ENCODE results near the gene CEBPE. TPM values are rescaled to one million over a fixed set of nuclear protein-coding genes. Genes with fewer than 3 reads are reported as not detected.
A peak's percentile ranks its signal among the peaks of the same experiment; 100 is the strongest.

The CEBPE gene
- total and polyA plus RNA-seq, 2 experiments from 2014 or later: not detected

GRCh38 chr14:23071244-23071920 is 47.7 kb downstream of the CEBPE start:
- Histone ChIP-seq H3K27ac (peak overlapping the region; percentile 90), H3K36me3 (peaks cover 34% of the 10 kb centered on the region), H3K9me3 (ENCODE audit: low read depth) (no peaks in the 10 kb centered on the region), H3K4me3 (peak overlapping the region; percentile 62), H3K27me3 (no peaks in the 10 kb centered on the region), H3K4me1 (ENCODE audit: low read depth) (peaks cover 25% of the 10 kb centered on the region)
- no peak for TF ChIP-seq CTCF (IDR thresholded peaks at IDR 0.05; ENCODE audit: low read depth, low read length)
- DNase-seq (ENCODE audit: low read depth in 1 of 2, low spot score in 1 of 2): peak; percentile 93 to 96

GRCh38 chr14:23070262-23071129 is 48.6 kb downstream of the CEBPE start:
- DNase-seq (ENCODE audit: low read depth in 1 of 2, low spot score in 1 of 2): peak in 1 of 2 donors; percentile 19
- Histone ChIP-seq H3K27ac (peak overlapping the region; percentile 90), H3K4me3 (peak overlapping the region; percentile 62), H3K36me3 (peaks cover 32% of the 10 kb centered on the region), H3K27me3 (no peaks in the 10 kb centered on the region), H3K4me1 (ENCODE audit: low read depth) (peaks cover 25% of the 10 kb centered on the region), H3K9me3 (ENCODE audit: low read depth) (no peaks in the 10 kb centered on the region)
- no peak for TF ChIP-seq CTCF (IDR thresholded peaks at IDR 0.05; ENCODE audit: low read depth, low read length)

- H3K4me1 ChIP-seq (ENCODE audit: low read depth): peaks cover 25% of the 10 kb centered on the region
- H3K9me3 ChIP-seq (ENCODE audit: low read depth): no peaks in the 10 kb centered on the region
- DNase-seq (ENCODE audit: low read depth in 1 of 2, low spot score in 1 of 2): no peak
- no peaks in the 10 kb centered on the region for H3K27me3 ChIP-seq
- peaks cover 33% of the 10 kb centered on the region for H3K36me3 ChIP-seq
- no peak for TF ChIP-seq CTCF (IDR thresholded peaks at IDR 0.05; ENCODE audit: low read depth, low read length)
- H3K4me3 ChIP-seq: no peak overlapping the region
- H3K27ac ChIP-seq: peak overlapping the region; percentile 90
Measured at GRCh38 chr14:23069413-23069806, 49.6 kb downstream of the CEBPE start.

- Histone ChIP-seq H3K36me3 (peaks cover 38% of the 10 kb centered on the region), H3K27ac (peak overlapping the region; percentile 90), H3K4me3 (no peak overlapping the region), H3K4me1 (ENCODE audit: low read depth) (peaks cover 25% of the 10 kb centered on the region), H3K9me3 (ENCODE audit: low read depth) (no peaks in the 10 kb centered on the region), H3K27me3 (no peaks in the 10 kb centered on the region)
- TF ChIP-seq CTCF (IDR thresholded peaks at IDR 0.05; ENCODE audit: low read depth, low read length): peak; percentile 100
- DNase-seq (ENCODE audit: low read depth in 1 of 2, low spot score in 1 of 2): peak; percentile 91 to 95
Measured at GRCh38 chr14:23068789-23069412, 50.2 kb downstream of the CEBPE start.

- peaks cover 23% of the 10 kb centered on the region for H3K4me1 ChIP-seq (ENCODE audit: low read depth)
- DNase-seq (ENCODE audit: low read depth in 1 of 2, low spot score in 1 of 2): no peak
- no peak overlapping the region for H3K4me3 ChIP-seq
- H3K27ac ChIP-seq: peak overlapping the region; percentile 44
- peaks cover 46% of the 10 kb centered on the region for H3K36me3 ChIP-seq
- no peaks in the 10 kb centered on the region for H3K9me3 ChIP-seq (ENCODE audit: low read depth)
- TF ChIP-seq CTCF (IDR thresholded peaks at IDR 0.05; ENCODE audit: low read depth, low read length): no peak
- H3K27me3 ChIP-seq: no peaks in the 10 kb centered on the region
Measured at GRCh38 chr14:23067847-23068788, 50.9 kb downstream of the CEBPE start.
